Measurements from ENCODE around the gene PILRA.
"Not testable (repeated sequence)": the region's sequence is repeated elsewhere in the genome, so short reads cannot be mapped to it uniquely, and the experiment has no call there.

The PILRA gene

GRCh38 chr7:100434297-100435144, 61.2 kb downstream of the PILRA start:
- H3K9ac ChIP-seq (ENCODE audit: low read depth, low read length), result peak overlapping the region; percentile 62; the same call in 1 of the 2 replicates
- 0 out of 2 replicates have a peak, but pooled peaks cover 10% of the 10 kb centered on the region for H3K36me3 ChIP-seq (ENCODE audit: insufficient read depth, low read length)
- H3K4me1 ChIP-seq (ENCODE audit: insufficient read depth, low read length), result no peaks in the 10 kb centered on the region; the same call in 1 of the 2 replicates
- H3K9me3 ChIP-seq (ENCODE audit: control insufficient read depth, insufficient read depth, low read length), result no peaks in the 10 kb centered on the region

GRCh38 chr7:100435401-100436304, 62.4 kb downstream of the PILRA start:
- Histone ChIP-seq H3K9me3 (ENCODE audit: control insufficient read depth, insufficient read depth, low read length) (no peaks in the 10 kb centered on the region), H3K9ac (ENCODE audit: low read depth, low read length) (peak overlapping the region; percentile 62), H3K36me3 (ENCODE audit: insufficient read depth, low read length) (0 out of 2 replicates have a peak, but pooled peaks cover 10% of the 10 kb centered on the region), H3K4me1 (ENCODE audit: insufficient read depth, low read length) (no peaks in the 10 kb centered on the region; the same call in 1 of the 2 replicates)

- H3K36me3 ChIP-seq (ENCODE audit: insufficient read depth, low read length), result 0 out of 2 replicates have a peak, but pooled peaks cover 6% of the 10 kb centered on the region
- H3K4me1 ChIP-seq (ENCODE audit: insufficient read depth, low read length), result no peaks in the 10 kb centered on the region
- no peaks in the 10 kb centered on the region for H3K9me3 ChIP-seq (ENCODE audit: control insufficient read depth, insufficient read depth, low read length)
- peak overlapping the region; percentile 65; the same call in 1 of the 2 replicates for H3K9ac ChIP-seq (ENCODE audit: low read depth, low read length)
Observed at GRCh38 chr7:100437150-100438100, 64.1 kb downstream of the PILRA start.

- Histone ChIP-seq H3K9me3 (ENCODE audit: control insufficient read depth, insufficient read depth, low read length) (no peaks in the 10 kb centered on the region), H3K4me1 (ENCODE audit: insufficient read depth, low read length) (no peaks in the 10 kb centered on the region)
Observed at GRCh38 chr7:100438172-100438571, 64.9 kb downstream of the PILRA start.

GRCh38 chr7:100438731-100439130, 65.4 kb downstream of the PILRA start:
- H3K4me1 ChIP-seq (ENCODE audit: insufficient read depth, low read length); H3K36me3 ChIP-seq (ENCODE audit: insufficient read depth, low read length); H3K9me3 ChIP-seq (ENCODE audit: control insufficient read depth, insufficient read depth, low read length); H3K9ac ChIP-seq (ENCODE audit: low read depth, low read length): not testable (repeated sequence)

More at GRCh38 chr7:100438172-100438571, 64.9 kb downstream of the PILRA start:
- Histone ChIP-seq H3K9ac (ENCODE audit: low read depth, low read length) (no peak overlapping the region), H3K36me3 (ENCODE audit: insufficient read depth, low read length) (0 out of 2 replicates have a peak, but pooled peaks cover 4% of the 10 kb centered on the region)

- not testable (repeated sequence) for H3K4me1 ChIP-seq (ENCODE audit: insufficient read depth, low read length); H3K36me3 ChIP-seq (ENCODE audit: insufficient read depth, low read length); H3K9ac ChIP-seq (ENCODE audit: low read depth, low read length); H3K9me3 ChIP-seq (ENCODE audit: control insufficient read depth, insufficient read depth, low read length)
Observed at GRCh38 chr7:100439244-100439643, 66.0 kb downstream of the PILRA start.

- Histone ChIP-seq H3K9me3 (ENCODE audit: control insufficient read depth, insufficient read depth, low read length) (no peaks in the 10 kb centered on the region), H3K36me3 (ENCODE audit: insufficient read depth, low read length) (no peaks in the 10 kb centered on the region), H3K4me1 (ENCODE audit: insufficient read depth, low read length) (peaks cover 8% of the 10 kb centered on the region; the same call in 1 of the 2 replicates), H3K9ac (ENCODE audit: low read depth, low read length) (no peak overlapping the region)
Observed at GRCh38 chr7:100441641-100442535, 68.6 kb downstream of the PILRA start.

GRCh38 chr7:100443096-100443840, 70.0 kb downstream of the PILRA start:
- no peaks in the 10 kb centered on the region for H3K9me3 ChIP-seq (ENCODE audit: control insufficient read depth, insufficient read depth, low read length)
- no peaks in the 10 kb centered on the region for H3K36me3 ChIP-seq (ENCODE audit: insufficient read depth, low read length)
- no peak overlapping the region for H3K9ac ChIP-seq (ENCODE audit: low read depth, low read length)
- peaks cover 8% of the 10 kb centered on the region; the same call in 1 of the 2 replicates for H3K4me1 ChIP-seq (ENCODE audit: insufficient read depth, low read length)

GRCh38 chr7:100444311-100445278, 71.3 kb downstream of the PILRA start:
- no peaks in the 10 kb centered on the region for H3K9me3 ChIP-seq (ENCODE audit: control insufficient read depth, insufficient read depth, low read length)
- peaks cover 8% of the 10 kb centered on the region; the same call in 1 of the 2 replicates for H3K4me1 ChIP-seq (ENCODE audit: insufficient read depth, low read length)
- no peaks in the 10 kb centered on the region for H3K36me3 ChIP-seq (ENCODE audit: insufficient read depth, low read length)
- no peak overlapping the region for H3K9ac ChIP-seq (ENCODE audit: low read depth, low read length)

GRCh38 chr7:100446040-100446439, 72.8 kb downstream of the PILRA start:
- H3K9me3 ChIP-seq (ENCODE audit: control insufficient read depth, insufficient read depth, low read length), result no peaks in the 10 kb centered on the region
- peaks cover 8% of the 10 kb centered on the region; the same call in 1 of the 2 replicates for H3K4me1 ChIP-seq (ENCODE audit: insufficient read depth, low read length)
- no peaks in the 10 kb centered on the region for H3K36me3 ChIP-seq (ENCODE audit: insufficient read depth, low read length)
- H3K9ac ChIP-seq (ENCODE audit: low read depth, low read length), result no peak overlapping the region

- H3K36me3 ChIP-seq (ENCODE audit: insufficient read depth, low read length); H3K9ac ChIP-seq (ENCODE audit: low read depth, low read length); H3K4me1 ChIP-seq (ENCODE audit: insufficient read depth, low read length); H3K9me3 ChIP-seq (ENCODE audit: control insufficient read depth, insufficient read depth, low read length): not testable (repeated sequence)
Observed at GRCh38 chr7:100447363-100447762, 74.1 kb downstream of the PILRA start.

Data from ES-I3 (cell line).